Upper lobe of left lung (tissue), 6 donors: ENCODE data around the gene KRT82. TPM values are rescaled to one million over a fixed set of nuclear protein-coding genes. Genes with fewer than 3 reads are reported as not detected.
A peak's percentile ranks its signal among the peaks of the same experiment; 100 is the strongest.

Experiments
- ATAC-seq, 2 donors: fragments of 200-7000 bp; cut with Tn5 transposase; one replicate each; pipeline ENCODE4 v1.9.1; 2022; ENCODE audit warnings: mild to moderate bottlenecking in 2 of 2, moderate library complexity in 2 of 2; ENCODE audit not compliant: low FRiP score in 2 of 2
- DNase-seq, 2 donors: peaks; one replicate each; pipeline ENCODE4 v3.0.0-alpha.2; 2019 to 2020
- H3K27ac ChIP-seq, 4 donors: fragments of 200-600 bp; sonication (generic); one replicate each; pipeline ENCODE4 v1.5.1; 2016 to 2019
- H3K27me3 ChIP-seq, 4 donors: fragments of 200-600 bp; sonication (generic); one replicate each; pipeline ENCODE4 v1.5.1; 2017 to 2019
- H3K36me3 ChIP-seq, 4 donors: fragments of 200-600 bp; sonication (generic); one replicate each; pipeline ENCODE4 v1.5.1; 2016 to 2019
- H3K4me1 ChIP-seq, 4 donors: fragments of 200-600 bp; sonication (generic); one replicate each; pipeline ENCODE4 v1.5.1; 2018 to 2019
- H3K4me3 ChIP-seq, 4 donors: fragments of 200-600 bp; sonication (generic); one replicate each; pipeline ENCODE4 v1.5.1; 2017 to 2019; ENCODE audit warnings: mild to moderate bottlenecking in 2 of 4, moderate library complexity in 1 of 4
- H3K9me3 ChIP-seq, 4 donors: fragments of 200-600 bp; sonication (generic); one replicate each; pipeline ENCODE4 v1.5.1; 2018 to 2019
- CTCF ChIP-seq, 6 experiments: fragments of 450-650 bp in 4 of 6; fragments of 200-600 bp in 2 of 6; sonication (generic) in 2 of 6; IDR thresholded peaks; one replicate each; pipeline ENCODE4 v1.5.1; 2016 to 2019; ENCODE audit warnings: antibody characterized with exemption in 6 of 6
- EP300 ChIP-seq, 4 donors: sonication (generic); formaldehyde crosslinking; IDR thresholded peaks; one replicate each; pipeline ENCODE4 v1.5.1; 2017; ENCODE audit warnings: antibody characterized with exemption in 4 of 4, control low read depth in 2 of 4
- POLR2A ChIP-seq, 4 donors: fragments of 450-650 bp; IDR thresholded peaks; one replicate each; pipeline ENCODE4 v1.5.1; 2016 to 2017; ENCODE audit warnings: antibody characterized with exemption in 4 of 4, mild to moderate bottlenecking in 2 of 4
- POLR2AphosphoS5 ChIP-seq, 2 donors: sonication (generic); formaldehyde crosslinking; IDR thresholded peaks; one replicate each; pipeline ENCODE4 v1.5.1; 2017; ENCODE audit warnings: antibody characterized with exemption in 2 of 2
- WGBS, 2 donors: methylation state at CpG; one replicate each; pipeline ENCODE4 v1.1.5; 2017 to 2018; 5-methylcytosine and 5-hydroxymethylcytosine counted together
- total RNA-seq, 6 donors: library from RNA; depleted of rRNA in 4 of 6; stranded (reverse); fragments of >200 nt in 4 of 6; gene quantifications; one replicate each; pipeline versions ENCODE4 v1.1.0 to v1.2.1, GENCODE V29; 2016 to 2021
- donor health status: DM: no; HTN: no; CAD: no; lungs with moderate emphysema.
- donor health status: DM: no; HTN: yes; CAD: no; lungs with severe emphysema.

KRT82 gene
- total RNA-seq, 6 donors from 2014 or later: not detected

DNA sequence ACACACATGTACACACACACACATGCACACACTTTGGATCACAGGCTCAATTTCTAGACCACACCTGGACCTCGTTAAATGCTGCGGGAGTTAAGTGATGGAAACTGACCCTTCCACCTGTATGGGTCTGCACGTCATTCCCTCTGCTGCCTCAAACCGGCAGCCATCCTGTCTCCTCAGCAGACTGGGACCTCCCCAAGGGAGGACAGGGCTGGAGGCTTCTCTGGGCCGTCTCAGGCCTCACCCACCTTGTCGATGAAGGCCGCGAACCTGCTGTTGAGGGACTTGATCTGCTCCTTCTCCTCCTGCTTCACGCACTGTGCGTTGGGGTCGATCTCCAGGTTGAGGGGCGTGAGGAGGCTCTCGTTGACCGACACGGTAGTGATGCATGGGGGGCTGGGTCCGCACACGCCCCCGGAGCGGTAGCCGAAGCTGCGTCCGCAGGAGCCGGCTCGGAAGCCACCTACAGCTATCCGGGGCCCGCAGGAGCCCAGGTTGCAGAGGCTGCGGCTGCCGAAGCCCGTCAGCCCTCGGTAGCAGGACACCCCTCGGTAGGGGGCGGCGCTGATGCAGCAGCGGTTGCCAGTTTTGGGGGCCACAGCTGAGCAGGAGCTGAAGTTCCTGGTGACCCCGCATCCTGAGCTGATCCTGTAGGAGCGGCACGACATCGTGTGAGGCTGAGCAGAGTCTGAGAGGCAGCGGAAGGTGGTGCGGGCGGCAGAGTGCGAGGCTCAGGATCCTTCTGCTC, 39.2 kb downstream of the KRT82 start, which contains the start of gene KRT85:
TSS of gene KRT85 (minus strand) at position 744 of the 748 bp plus-strand sequence. CDS start at position 668, 76 bp downstream.
- Histone ChIP-seq H3K4me3 (no peak within 1 kb of the TSS), H3K4me1 (no peaks in the 10 kb centered on the region), H3K27me3 (no peaks in the 10 kb centered on the region), H3K36me3 (no peaks in the 10 kb centered on the region), H3K27ac (no peak within 1 kb of the TSS), H3K9me3 (no peaks in the 10 kb centered on the region)
- 82 to 88% methylated on average over 21 to 35 of the region's 42 CpGs for WGBS, 2 donors
- DNase-seq: peak in 1 of 2 donors; percentile 80
- no peak for ATAC-seq
- no peak for TF ChIP-seq POLR2A (IDR thresholded peaks at IDR 0.05)
- no peak for TF ChIP-seq EP300 (IDR thresholded peaks at IDR 0.05)
- TF ChIP-seq CTCF (IDR thresholded peaks at IDR 0.05): no peak
- no peak for TF ChIP-seq POLR2AphosphoS5 (IDR thresholded peaks at IDR 0.05)

GRCh38 chr12:52364901-52365489, 41.1 kb downstream of the KRT82 start:
- no peak for ATAC-seq
- no peak overlapping the region for H3K27ac ChIP-seq
- WGBS, 2 donors: 63 to 88% methylated on average over 4 to 14 of the region's 14 CpGs
- no peaks in the 10 kb centered on the region for H3K4me1 ChIP-seq
- DNase-seq: no peak
- TF ChIP-seq CTCF (IDR thresholded peaks at IDR 0.05) (no peak), POLR2AphosphoS5 (IDR thresholded peaks at IDR 0.05) (no peak), EP300 (IDR thresholded peaks at IDR 0.05) (no peak), POLR2A (IDR thresholded peaks at IDR 0.05) (no peak)
- no peak overlapping the region for H3K4me3 ChIP-seq
- H3K9me3 ChIP-seq: no peaks in the 10 kb centered on the region
- no peaks in the 10 kb centered on the region for H3K36me3 ChIP-seq
- H3K27me3 ChIP-seq: no peaks in the 10 kb centered on the region

GRCh38 chr12:52364061-52364460, 42.1 kb downstream of the KRT82 start:
- Histone ChIP-seq H3K9me3 (no peaks in the 10 kb centered on the region), H3K27ac (no peak overlapping the region), H3K4me3 (no peak overlapping the region), H3K36me3 (no peaks in the 10 kb centered on the region), H3K27me3 (no peaks in the 10 kb centered on the region), H3K4me1 (no peaks in the 10 kb centered on the region)
- ATAC-seq (no peak), DNase-seq (no peak)
- 84 to 92% methylated on average over 5 to 7 of the region's 7 CpGs for WGBS, 2 donors
- TF ChIP-seq POLR2A (IDR thresholded peaks at IDR 0.05): no peak
- no peak for TF ChIP-seq EP300 (IDR thresholded peaks at IDR 0.05)
- no peak for TF ChIP-seq CTCF (IDR thresholded peaks at IDR 0.05)
- no peak for TF ChIP-seq POLR2AphosphoS5 (IDR thresholded peaks at IDR 0.05)

DNA sequence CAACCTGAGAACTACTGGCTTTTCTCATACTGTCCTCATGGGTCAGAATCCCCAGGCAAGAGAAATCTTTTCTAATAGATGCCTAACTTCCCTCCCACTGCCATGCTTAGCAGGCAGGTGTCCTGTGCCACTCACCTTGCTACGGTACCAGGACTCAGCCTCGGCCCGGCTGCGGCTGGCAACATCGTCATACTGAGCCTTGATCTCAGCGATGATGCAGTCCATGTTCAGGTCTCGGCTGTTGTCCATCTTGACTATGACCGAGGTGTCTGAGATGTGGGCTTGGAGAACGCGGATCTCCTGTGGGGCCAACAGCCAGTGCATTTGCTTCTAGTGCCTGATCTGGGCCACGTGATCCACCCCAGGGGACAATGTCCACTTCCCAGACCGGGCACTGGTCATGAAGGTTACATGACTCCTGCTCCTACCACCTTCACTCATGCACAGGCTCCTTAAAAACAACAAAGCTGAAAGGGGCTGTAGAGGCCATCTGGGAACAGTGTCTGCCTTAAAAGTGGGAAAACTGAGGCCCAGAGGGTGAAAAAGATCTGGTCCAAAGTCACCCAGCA, 42.9 kb downstream of the KRT82 start:
- Histone ChIP-seq H3K36me3 (no peaks in the 10 kb centered on the region), H3K4me3 (no peak overlapping the region), H3K9me3 (no peaks in the 10 kb centered on the region), H3K27me3 (no peaks in the 10 kb centered on the region), H3K4me1 (no peaks in the 10 kb centered on the region), H3K27ac (no peak overlapping the region)
- DNase-seq: no peak
- no peak for ATAC-seq
- TF ChIP-seq EP300 (IDR thresholded peaks at IDR 0.05) (no peak), POLR2A (IDR thresholded peaks at IDR 0.05) (no peak), CTCF (IDR thresholded peaks at IDR 0.05) (no peak), POLR2AphosphoS5 (IDR thresholded peaks at IDR 0.05) (no peak)
- 88 to 94% methylated on average over 12 of the region's 12 CpGs for WGBS, 2 donors
